ENCODE data around the gene ADAM8. TPM values are rescaled to one million over a fixed set of nuclear protein-coding genes. Genes with fewer than 3 reads are reported as not detected.

Gene ADAM8
- total and polyA plus RNA-seq, 2 of the 4 experiments (the other 2 are of a cell fraction), result under 0.01 to 0.74 TPM

DNA sequence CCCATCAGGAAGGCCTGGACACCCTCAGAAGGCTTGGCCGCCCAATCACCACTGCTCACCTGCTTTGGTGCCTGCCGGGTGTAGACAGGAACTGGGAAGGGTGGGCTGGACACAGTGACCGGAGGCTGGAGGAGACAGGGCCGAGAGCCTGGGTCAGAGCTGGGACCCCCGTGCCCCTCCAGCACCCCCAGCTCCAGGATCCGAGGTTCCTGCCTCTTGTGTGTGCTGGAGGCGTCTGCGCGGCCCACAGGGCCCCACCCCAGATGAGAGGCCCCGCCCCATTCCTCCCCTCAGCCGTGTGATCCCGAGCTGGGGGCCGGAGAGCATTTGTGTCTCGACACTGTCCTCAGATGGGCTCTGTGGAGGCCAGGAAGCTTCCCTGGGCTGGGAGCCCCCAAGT is 9.4 kb downstream of the ADAM8 start:
- H3K56ac ChIP-seq (ENCODE audit: extremely low read depth, insufficient read depth, low read length), result no peak overlapping the region
- in situ Hi-C loops (cut with MboI; ENCODE audit: low sequenced_read_pairs), result loop anchor here (25.0 kb wide), 1 partner anchor 605 kb away; no protein-coding TSS in a partner anchor
- no peak overlapping the region for H4K91ac ChIP-seq (ENCODE audit: insufficient read depth, low read depth, low read length)
- no peaks in the 10 kb centered on the region for H3K79me1 ChIP-seq (ENCODE audit: low read depth in 1 of 2, low read length in 2 of 2)
- intact Hi-C loops (cut with micrococcal nuclease), result no loop called here
- H3K18ac ChIP-seq (ENCODE audit: low read depth, low read length), result no peak overlapping the region
- peaks cover 4% of the 10 kb centered on the region; the same call in 1 of the 2 replicates for H3K36me3 ChIP-seq (ENCODE audit: control insufficient read depth, insufficient read depth, low read length)
- no peaks in the 10 kb centered on the region for H3K9me3 ChIP-seq (ENCODE audit: control insufficient read depth, insufficient read depth, low read length)
- BruUV-seq (replicated peaks), result no TSS peak
- no peak overlapping the region for H3K14ac ChIP-seq (replicated peaks; ENCODE audit: low read depth, low read length)
- no peaks in the 10 kb centered on the region; the same call in 1 of the 2 replicates for H3K4me1 ChIP-seq (ENCODE audit: control insufficient read depth, insufficient read depth, low read length)
- H3K27me3 ChIP-seq (ENCODE audit: control insufficient read depth, insufficient read depth, low read length), result no peaks in the 10 kb centered on the region; the same call in 1 of the 2 replicates
- no peak overlapping the region for H3K23ac ChIP-seq (ENCODE audit: low read depth, low read length)
- TF ChIP-seq CEBPB (IDR thresholded peaks at IDR 0.05; ENCODE audit: low read depth, low read length) (no peak), MAZ (IDR thresholded peaks at IDR 0.05; ENCODE audit: borderline replicate concordance, low read depth, low read length) (no peak), FOS (IDR thresholded peaks at IDR 0.05; ENCODE audit: low read depth, low read length) (no peak)
- TF ChIP-seq, protein P1, sequence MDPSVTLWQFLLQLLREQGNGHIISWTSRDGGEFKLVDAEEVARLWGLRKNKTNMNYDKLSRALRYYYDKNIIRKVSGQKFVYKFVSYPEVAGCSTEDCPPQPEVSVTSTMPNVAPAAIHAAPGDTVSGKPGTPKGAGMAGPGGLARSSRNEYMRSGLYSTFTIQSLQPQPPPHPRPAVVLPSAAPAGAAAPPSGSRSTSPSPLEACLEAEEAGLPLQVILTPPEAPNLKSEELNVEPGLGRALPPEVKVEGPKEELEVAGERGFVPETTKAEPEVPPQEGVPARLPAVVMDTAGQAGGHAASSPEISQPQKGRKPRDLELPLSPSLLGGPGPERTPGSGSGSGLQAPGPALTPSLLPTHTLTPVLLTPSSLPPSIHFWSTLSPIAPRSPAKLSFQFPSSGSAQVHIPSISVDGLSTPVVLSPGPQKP (IDR thresholded peaks at IDR 0.05; ENCODE audit: borderline replicate concordance, low read depth, low read length), result no peak
- H3K9ac ChIP-seq (ENCODE audit: low read depth, low read length), result no peak overlapping the region
- H3K27ac ChIP-seq (ENCODE audit: insufficient read depth, low read length), result no peak overlapping the region
- no peak overlapping the region for H2BK20ac ChIP-seq (ENCODE audit: low read depth, low read length)
- no peak overlapping the region for H2AFZ ChIP-seq (replicated peaks; ENCODE audit: low read length, poor library complexity)
- POLR2A ChIA-PET (ENCODE audit: unreplicated experiment), result no interaction called here
- H3K4me2 ChIP-seq (ENCODE audit: low read depth, low read length), result no peak overlapping the region
- no peaks in the 10 kb centered on the region for H3K9me1 ChIP-seq (ENCODE audit: insufficient read depth, low read length)
- no peak overlapping the region for H3K4me3 ChIP-seq (ENCODE audit: insufficient read depth, low read depth, low read length)
- H4K20me1 ChIP-seq (ENCODE audit: insufficient read depth, low read length), result no peaks in the 10 kb centered on the region
- no peak overlapping the region for H2AK9ac ChIP-seq (replicated peaks; ENCODE audit: low read depth, low read length, poor library complexity)
- 62% methylated on average over 5 of the region's 14 CpGs; no CpG with 5 or more reads in 1 of the 2 experiments for WGBS, 2 experiments (ENCODE audit: extremely low coverage in 2 of 2, insufficient read length in 1 of 2)
- H2AK5ac ChIP-seq (ENCODE audit: low read depth, low read length), result no peak overlapping the region
- DNase-seq, result no peak
- H3K4ac ChIP-seq (ENCODE audit: low read depth, low read length), result no peak overlapping the region
- CTCF ChIA-PET, result no interaction called here
- no peak overlapping the region for H2BK120ac ChIP-seq (ENCODE audit: low read depth, low read length)
- H2BK5ac ChIP-seq (ENCODE audit: low read depth, low read length, poor library complexity, severe bottlenecking), result no peak overlapping the region
- no peak overlapping the region for H4K5ac ChIP-seq (ENCODE audit: low read depth, low read length)
- ATAC-seq (ENCODE audit: low read depth), result no peak
- no peak overlapping the region for H4K8ac ChIP-seq (ENCODE audit: low read depth in 2 of 2, low read length in 2 of 2)
- dilution Hi-C loops (cut with HindIII; ENCODE audit: low sequenced_read_pairs, unreplicated experiment), result no loop called here
- H2BK15ac ChIP-seq (ENCODE audit: low read depth, low read length), result no peak overlapping the region
